MM.1S (cell line): ENCODE measurements around the gene OLFML2B.

ENCODE experiments used
- CTCF ChIP-seq: fragments of 300-600 bp; sonication (generic); IDR thresholded peaks from 2 replicates; pipeline ENCODE4 v1.5.1; 2016; ENCODE audit warnings: antibody characterized with exemption, low read length, mixed read lengths
- EZH2 ChIP-seq: fragments of 300-600 bp; sonication (generic); optimal IDR thresholded peaks from 2 replicates; pipeline ENCODE3; 2017; ENCODE audit warnings: low read depth, mild to moderate bottlenecking, antibody characterized with exemption, low read length, mixed read lengths
- EZH2phosphoT487 ChIP-seq: fragments of 300-600 bp; sonication (generic); IDR thresholded peaks from 2 replicates; pipeline ENCODE4 v1.6.1; 2018; ENCODE audit warnings: antibody characterized with exemption, low read length

GRCh38 chr1:162010175-162010506 lies 13.5 kb downstream of the OLFML2B start:
- no peak for TF ChIP-seq CTCF
- no peak for TF ChIP-seq EZH2phosphoT487
- TF ChIP-seq EZH2 = no peak
